ENCODE data around the gene ZNF398.

ZNF398 gene

DNA sequence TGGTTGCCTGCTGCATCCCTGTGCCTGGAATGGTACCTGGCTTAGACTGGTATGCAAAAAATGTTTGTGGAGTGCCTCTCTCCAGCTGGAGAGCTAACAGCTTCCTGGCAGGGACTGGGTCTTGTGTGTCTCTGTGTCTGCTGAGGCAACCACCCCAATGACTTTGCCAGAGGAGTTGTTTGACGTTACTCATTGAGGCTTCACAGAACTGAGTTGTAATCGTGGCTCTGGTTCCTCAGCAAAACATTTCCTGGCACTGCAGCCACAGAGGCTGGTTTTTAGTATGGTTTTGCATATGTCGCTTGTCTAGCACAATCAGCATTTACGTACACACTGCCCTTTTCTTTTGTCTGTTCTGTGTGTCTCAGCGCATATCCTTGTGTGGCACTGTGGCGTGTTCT is 55.6 kb downstream of the ZNF398 start:
- H3K18ac ChIP-seq (ENCODE audit: low read depth in 1 of 2, low read length in 2 of 2) = no peak overlapping the region
- no peak overlapping the region for H2BK5ac ChIP-seq (ENCODE audit: low read depth, low read length, poor library complexity, severe bottlenecking)
- peak; percentile 32 for DNase-seq
- H2BK15ac ChIP-seq (ENCODE audit: low read depth, poor library complexity, severe bottlenecking) = no peak overlapping the region
- no peak overlapping the region for H3K14ac ChIP-seq (ENCODE audit: low read length in 2 of 2)
- H4K8ac ChIP-seq (ENCODE audit: low read length) = no peak overlapping the region
- no peak overlapping the region for H3K9ac ChIP-seq (ENCODE audit: low read length)
- no peak overlapping the region for H2AFZ ChIP-seq (ENCODE audit: low read depth, low read length)
- no peak overlapping the region for H4K91ac ChIP-seq (ENCODE audit: low read length)
- no peak overlapping the region for H2BK12ac ChIP-seq (ENCODE audit: low read length in 2 of 2)
- WGBS = 86% methylated on average over 6 of the region's 6 CpGs
- H3K4me1 ChIP-seq (ENCODE audit: control insufficient read depth, insufficient read depth, low read depth, low read length) = peaks cover 11% of the 10 kb centered on the region
- no peak overlapping the region for H2BK120ac ChIP-seq (ENCODE audit: low read depth, low read length)
- H3K27ac ChIP-seq (ENCODE audit: low read length, poor library complexity, severe bottlenecking) = peak overlapping the region; percentile 7
- H3K4ac ChIP-seq (ENCODE audit: low read depth in 1 of 2, low read length in 2 of 2) = no peak overlapping the region
- no peak overlapping the region for H3K4me2 ChIP-seq (ENCODE audit: low read length, poor library complexity, severe bottlenecking)
- H3K27me3 ChIP-seq (ENCODE audit: control insufficient read depth in 1 of 2, insufficient read depth in 1 of 2, low read length in 2 of 2) = no peaks in the 10 kb centered on the region
- H3K23ac ChIP-seq (ENCODE audit: low read length in 2 of 2) = no peak overlapping the region
- H3K9me3 ChIP-seq (ENCODE audit: control insufficient read depth, low read length) = no peaks in the 10 kb centered on the region
- peaks cover 78 to 84% of the 10 kb centered on the region in 2 experiments for H3K36me3 ChIP-seq (ENCODE audit: control insufficient read depth in 1 of 2, insufficient read depth in 2 of 2, low read depth in 1 of 2, low read length in 2 of 2)
- H3K79me1 ChIP-seq (replicated peaks; ENCODE audit: low read length, poor library complexity, severe bottlenecking) = peaks cover 45% of the 10 kb centered on the region
- no peak overlapping the region for H3K4me3 ChIP-seq (ENCODE audit: insufficient read depth in 1 of 2, low read depth in 1 of 2, low read length in 2 of 2)
- H2AK5ac ChIP-seq (ENCODE audit: low read length, severe bottlenecking) = no peak overlapping the region

GRCh38 chr7:149205690-149206381 is 58.6 kb downstream of the ZNF398 start:
- H3K79me1 ChIP-seq (replicated peaks; ENCODE audit: low read length, poor library complexity, severe bottlenecking) = peaks cover 52% of the 10 kb centered on the region
- H3K36me3 ChIP-seq (ENCODE audit: control insufficient read depth in 1 of 2, insufficient read depth in 2 of 2, low read depth in 1 of 2, low read length in 2 of 2) = peaks cover 73 to 86% of the 10 kb centered on the region in 2 experiments
- no peak overlapping the region for H2BK12ac ChIP-seq (ENCODE audit: low read length in 2 of 2)
- H3K14ac ChIP-seq (ENCODE audit: low read length in 2 of 2) = no peak overlapping the region
- H3K4me3 ChIP-seq (ENCODE audit: insufficient read depth in 1 of 2, low read depth in 1 of 2, low read length in 2 of 2) = no peak overlapping the region
- no peak overlapping the region for H2AFZ ChIP-seq (ENCODE audit: low read depth, low read length)
- H4K8ac ChIP-seq (ENCODE audit: low read length) = peak overlapping the region; percentile 21
- WGBS = 97% methylated on average over 18 of the region's 18 CpGs
- peaks cover 3% of the 10 kb centered on the region for H3K4me1 ChIP-seq (ENCODE audit: control insufficient read depth, insufficient read depth, low read depth, low read length)
- no peak for DNase-seq
- no peaks in the 10 kb centered on the region for H3K9me3 ChIP-seq (ENCODE audit: control insufficient read depth, low read length)
- no peak overlapping the region for H3K9ac ChIP-seq (ENCODE audit: low read length)
- no peak overlapping the region for H3K4me2 ChIP-seq (ENCODE audit: low read length, poor library complexity, severe bottlenecking)
- H2BK5ac ChIP-seq (ENCODE audit: low read depth, low read length, poor library complexity, severe bottlenecking) = no peak overlapping the region
- no peak overlapping the region for H3K27ac ChIP-seq (ENCODE audit: low read length, poor library complexity, severe bottlenecking)
- H4K91ac ChIP-seq (ENCODE audit: low read length) = no peak overlapping the region
- no peaks in the 10 kb centered on the region for H3K27me3 ChIP-seq (ENCODE audit: control insufficient read depth in 1 of 2, insufficient read depth in 1 of 2, low read length in 2 of 2)
- H2BK120ac ChIP-seq (ENCODE audit: low read depth, low read length) = no peak overlapping the region
- H2AK5ac ChIP-seq (ENCODE audit: low read length, severe bottlenecking) = no peak overlapping the region
- H3K18ac ChIP-seq (ENCODE audit: low read depth in 1 of 2, low read length in 2 of 2) = no peak overlapping the region
- H3K4ac ChIP-seq (ENCODE audit: low read depth in 1 of 2, low read length in 2 of 2) = no peak overlapping the region
- H3K23ac ChIP-seq (ENCODE audit: low read length in 2 of 2) = no peak overlapping the region
- no peak overlapping the region for H2BK15ac ChIP-seq (ENCODE audit: low read depth, poor library complexity, severe bottlenecking)

DNA sequence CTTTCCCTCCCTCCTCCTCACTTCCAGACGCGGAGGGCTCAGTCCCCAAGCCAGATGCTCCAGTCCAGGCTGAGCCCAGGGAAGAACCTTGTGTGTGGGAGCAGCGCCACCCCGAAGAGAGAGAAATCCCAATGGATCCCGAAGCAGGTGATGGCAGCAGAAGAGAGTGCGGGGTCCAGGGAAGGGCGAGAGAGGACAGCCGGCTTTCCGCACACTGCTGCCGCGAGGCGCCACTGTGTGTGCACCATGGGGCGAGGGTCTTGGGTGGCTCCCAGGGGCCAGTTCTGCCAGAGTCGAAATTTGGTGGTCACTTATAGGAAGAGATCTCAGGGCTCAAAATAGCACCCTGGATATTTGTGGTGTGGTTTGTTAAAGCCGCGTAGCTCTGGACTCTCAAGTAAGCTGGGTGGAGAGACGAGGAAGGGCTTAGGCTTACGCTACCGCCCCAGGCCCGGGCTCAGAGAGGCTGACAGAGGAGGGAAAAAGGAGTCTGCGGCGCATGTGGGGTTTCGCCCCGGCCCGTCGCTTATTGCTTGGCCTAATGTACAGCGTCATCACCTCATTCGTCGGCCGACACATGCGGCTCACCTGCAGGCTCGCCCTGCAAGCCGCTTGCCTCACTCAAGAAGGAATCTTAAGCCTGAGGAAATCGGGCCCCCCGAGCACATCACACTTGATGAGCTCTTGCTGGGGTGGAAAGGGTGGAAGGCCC is 60.2 kb downstream of the ZNF398 start:
- no peak for DNase-seq
- Histone ChIP-seq H3K4me2 (ENCODE audit: low read length, poor library complexity, severe bottlenecking) (no peak overlapping the region), H2BK15ac (ENCODE audit: low read depth, poor library complexity, severe bottlenecking) (no peak overlapping the region), H3K23ac (ENCODE audit: low read length in 2 of 2) (no peak overlapping the region), H3K4me1 (ENCODE audit: control insufficient read depth, insufficient read depth, low read depth, low read length) (peaks cover 3% of the 10 kb centered on the region), H3K27ac (ENCODE audit: low read length, poor library complexity, severe bottlenecking) (no peak overlapping the region), H4K91ac (ENCODE audit: low read length) (no peak overlapping the region), H2AFZ (ENCODE audit: low read depth, low read length) (no peak overlapping the region), H3K4ac (ENCODE audit: low read depth in 1 of 2, low read length in 2 of 2) (no peak overlapping the region), H2AK5ac (ENCODE audit: low read length, severe bottlenecking) (no peak overlapping the region), H3K27me3 (ENCODE audit: control insufficient read depth in 1 of 2, insufficient read depth in 1 of 2, low read length in 2 of 2) (no peaks in the 10 kb centered on the region), H2BK12ac (ENCODE audit: low read length in 2 of 2) (no peak overlapping the region), H3K4me3 (ENCODE audit: insufficient read depth in 1 of 2, low read depth in 1 of 2, low read length in 2 of 2) (no peak overlapping the region), H2BK120ac (ENCODE audit: low read depth, low read length) (no peak overlapping the region), H4K8ac (ENCODE audit: low read length) (no peak overlapping the region), H2BK5ac (ENCODE audit: low read depth, low read length, poor library complexity, severe bottlenecking) (no peak overlapping the region), H3K14ac (ENCODE audit: low read length in 2 of 2) (no peak overlapping the region), H3K9ac (ENCODE audit: low read length) (no peak overlapping the region), H3K36me3 (ENCODE audit: control insufficient read depth in 1 of 2, insufficient read depth in 2 of 2, low read depth in 1 of 2, low read length in 2 of 2) (peaks cover 69 to 90% of the 10 kb centered on the region in 2 experiments), H3K18ac (ENCODE audit: low read depth in 1 of 2, low read length in 2 of 2) (no peak overlapping the region), H3K9me3 (ENCODE audit: control insufficient read depth, low read length) (no peaks in the 10 kb centered on the region), H3K79me1 (replicated peaks; ENCODE audit: low read length, poor library complexity, severe bottlenecking) (peaks cover 47% of the 10 kb centered on the region)
- WGBS = 88% methylated on average over 35 of the region's 35 CpGs

GRCh38 chr7:149209518-149210269 is 62.4 kb downstream of the ZNF398 start:
- Histone ChIP-seq H2AFZ (ENCODE audit: low read depth, low read length) (no peak overlapping the region), H3K14ac (ENCODE audit: low read length in 2 of 2) (no peak overlapping the region), H3K4me3 (ENCODE audit: insufficient read depth in 1 of 2, low read depth in 1 of 2, low read length in 2 of 2) (no peak overlapping the region), H3K4me1 (ENCODE audit: control insufficient read depth, insufficient read depth, low read depth, low read length) (peaks cover 1% of the 10 kb centered on the region), H3K23ac (ENCODE audit: low read length in 2 of 2) (no peak overlapping the region), H3K27me3 (ENCODE audit: control insufficient read depth in 1 of 2, insufficient read depth in 1 of 2, low read length in 2 of 2) (no peaks in the 10 kb centered on the region), H2BK12ac (ENCODE audit: low read length in 2 of 2) (no peak overlapping the region), H3K79me1 (replicated peaks; ENCODE audit: low read length, poor library complexity, severe bottlenecking) (peaks cover 40% of the 10 kb centered on the region), H4K8ac (ENCODE audit: low read length) (no peak overlapping the region), H3K9ac (ENCODE audit: low read length) (no peak overlapping the region), H3K4ac (ENCODE audit: low read depth in 1 of 2, low read length in 2 of 2) (no peak overlapping the region), H2BK120ac (ENCODE audit: low read depth, low read length) (no peak overlapping the region), H2AK5ac (ENCODE audit: low read length, severe bottlenecking) (no peak overlapping the region), H2BK5ac (ENCODE audit: low read depth, low read length, poor library complexity, severe bottlenecking) (no peak overlapping the region), H3K4me2 (ENCODE audit: low read length, poor library complexity, severe bottlenecking) (no peak overlapping the region), H2BK15ac (ENCODE audit: low read depth, poor library complexity, severe bottlenecking) (no peak overlapping the region), H4K91ac (ENCODE audit: low read length) (no peak overlapping the region), H3K9me3 (ENCODE audit: control insufficient read depth, low read length) (no peaks in the 10 kb centered on the region), H3K27ac (ENCODE audit: low read length, poor library complexity, severe bottlenecking) (no peak overlapping the region), H3K36me3 (ENCODE audit: control insufficient read depth in 1 of 2, insufficient read depth in 2 of 2, low read depth in 1 of 2, low read length in 2 of 2) (peaks cover 74 to 89% of the 10 kb centered on the region in 2 experiments), H3K18ac (ENCODE audit: low read depth in 1 of 2, low read length in 2 of 2) (no peak overlapping the region)
- DNase-seq = peak; percentile 78
- 54% methylated on average over 5 of the region's 7 CpGs for WGBS

All from mesenchymal stem cell (in vitro differentiated cells and primary cell).